ENCODE measurements around the gene DTNBP1.

DTNBP1 gene

GRCh38 chr6:15513131-15513771 is 149.6 kb downstream of the DTNBP1 start:
- no peak for DNase-seq

GRCh38 chr6:15512721-15513120 is 150.1 kb downstream of the DTNBP1 start:
- DNase-seq = no peak

GRCh38 chr6:15512126-15512525 is 150.7 kb downstream of the DTNBP1 start:
- peak; percentile 47 for DNase-seq

GRCh38 chr6:15511248-15512125 is 151.3 kb downstream of the DTNBP1 start:
- DNase-seq = no peak

GRCh38 chr6:15510536-15511247 is 152.1 kb downstream of the DTNBP1 start:
- no peak for DNase-seq

- no peak for DNase-seq
Measured at GRCh38 chr6:15510121-15510520, 152.7 kb downstream of the DTNBP1 start.

- DNase-seq = no peak
Measured at GRCh38 chr6:15509335-15509933, 153.4 kb downstream of the DTNBP1 start.

- no peak for DNase-seq
Measured at GRCh38 chr6:15508931-15509330, 153.9 kb downstream of the DTNBP1 start.

- no peak for DNase-seq
Measured at GRCh38 chr6:15508441-15508871, 154.4 kb downstream of the DTNBP1 start.

GRCh38 chr6:15507746-15508145 is 155.1 kb downstream of the DTNBP1 start:
- no peak for DNase-seq

GRCh38 chr6:15507221-15507620 is 155.6 kb downstream of the DTNBP1 start:
- no peak for DNase-seq

GRCh38 chr6:15506066-15506465 is 156.8 kb downstream of the DTNBP1 start:
- DNase-seq = no peak

GRCh38 chr6:15505463-15505918 is 157.3 kb downstream of the DTNBP1 start:
- DNase-seq = no peak

GRCh38 chr6:15504581-15505350 is 158.1 kb downstream of the DTNBP1 start:
- DNase-seq = peak; percentile 72

GRCh38 chr6:15504040-15504495 is 158.8 kb downstream of the DTNBP1 start:
- DNase-seq = no peak

- no peak for DNase-seq
Measured at GRCh38 chr6:15503346-15503680, 159.5 kb downstream of the DTNBP1 start.

GRCh38 chr6:15502446-15503345 is 160.1 kb downstream of the DTNBP1 start:
- DNase-seq = no peak

GRCh38 chr6:15501826-15502445 is 160.9 kb downstream of the DTNBP1 start:
- DNase-seq = peak; percentile 44

GRCh38 chr6:15500901-15501825 is 161.7 kb downstream of the DTNBP1 start:
- peak; percentile 49 for DNase-seq
